Smooth muscle cell of the brain vasculature (primary cell): Measurements from ENCODE around the gene DPPA3.
"Not testable (repeated sequence)": the region's sequence is repeated elsewhere in the genome, so short reads cannot be mapped to it uniquely, and the experiment has no call there.

Source experiments
- DNase-seq: peaks from one replicate; pipeline ENCODE4 v3.0.0-alpha.2; 2012; ENCODE audit warnings: low read depth, low spot score

The DPPA3 gene

GRCh38 chr12:7711133-7711532, at the start of gene DPPA3:
Gene DPPA3, plus strand, starts transcription at chr12:7711433. Its CDS starts 138 bp downstream, at chr12:7711571.
- no peak for DNase-seq

- no peak for DNase-seq
Measured at GRCh38 chr12:7661741-7662140, 49.5 kb upstream of the DPPA3 start.

- DNase-seq: no peak
Measured at GRCh38 chr12:7666595-7666994, 44.6 kb upstream of the DPPA3 start.

- DNase-seq: no peak
Measured at GRCh38 chr12:7667125-7667524, 44.1 kb upstream of the DPPA3 start.

- DNase-seq: no peak
Measured at GRCh38 chr12:7668171-7668570, 43.1 kb upstream of the DPPA3 start.

- DNase-seq: not testable (repeated sequence)
Measured at GRCh38 chr12:7675455-7675854, 35.8 kb upstream of the DPPA3 start.

- peak; percentile 7 for DNase-seq
Measured at GRCh38 chr12:7677432-7677888, 33.8 kb upstream of the DPPA3 start.

GRCh38 chr12:7678744-7679143, 32.5 kb upstream of the DPPA3 start:
- no peak for DNase-seq

GRCh38 chr12:7679251-7680045, 31.8 kb upstream of the DPPA3 start:
- DNase-seq: no peak

GRCh38 chr12:7681535-7681934, 29.7 kb upstream of the DPPA3 start:
- DNase-seq: no peak

- no peak for DNase-seq
Measured at GRCh38 chr12:7693793-7694192, 17.4 kb upstream of the DPPA3 start.

GRCh38 chr12:7694556-7695236, 16.5 kb upstream of the DPPA3 start:
- DNase-seq: no peak

- no peak for DNase-seq
Measured at GRCh38 chr12:7695237-7695560, 16.0 kb upstream of the DPPA3 start.

GRCh38 chr12:7695566-7696197, 15.6 kb upstream of the DPPA3 start, which contains the start of gene GDF3:
Gene GDF3, minus strand, starts transcription at chr12:7695775. Its CDS starts 47 bp downstream, at chr12:7695728.
- DNase-seq: no peak

- no peak for DNase-seq
Measured at GRCh38 chr12:7705846-7706245, 5.4 kb upstream of the DPPA3 start.

- no peak for DNase-seq
Measured at GRCh38 chr12:7709969-7710675, 1.1 kb upstream of the DPPA3 start.

GRCh38 chr12:7712841-7713442, 1.7 kb downstream of the DPPA3 start:
- no peak for DNase-seq

GRCh38 chr12:7716381-7716780, 5.1 kb downstream of the DPPA3 start:
- no peak for DNase-seq

GRCh38 chr12:7719946-7720730, 8.9 kb downstream of the DPPA3 start:
- no peak for DNase-seq

GRCh38 chr12:7723926-7724325, 12.7 kb downstream of the DPPA3 start:
- DNase-seq: no peak

- DNase-seq: no peak
Measured at GRCh38 chr12:7729746-7730145, 18.5 kb downstream of the DPPA3 start.
